Tibial nerve (tissue), 3 donors: ENCODE data around the gene RIN1.

ENCODE experiments used
- POLR2A ChIP-seq, 2 donors: fragments of 450-650 bp; IDR thresholded peaks; one replicate each; pipeline ENCODE4 v1.6.1; 2017; ENCODE audit warnings: antibody characterized with exemption in 2 of 2, mild to moderate bottlenecking in 2 of 2, moderate library complexity in 2 of 2
- TF ChIP-seq, protein P1 (sequence below), 5 experiments: fragments of 200-600 bp in 3 of 5; fragments of 450-650 bp in 2 of 5; sonication (generic) in 3 of 5; IDR thresholded peaks; one replicate each; pipeline ENCODE4 v1.5.1; 2016 to 2019; ENCODE audit warnings: antibody characterized with exemption in 5 of 5, mild to moderate bottlenecking in 3 of 5, moderate library complexity in 2 of 5

DNA sequence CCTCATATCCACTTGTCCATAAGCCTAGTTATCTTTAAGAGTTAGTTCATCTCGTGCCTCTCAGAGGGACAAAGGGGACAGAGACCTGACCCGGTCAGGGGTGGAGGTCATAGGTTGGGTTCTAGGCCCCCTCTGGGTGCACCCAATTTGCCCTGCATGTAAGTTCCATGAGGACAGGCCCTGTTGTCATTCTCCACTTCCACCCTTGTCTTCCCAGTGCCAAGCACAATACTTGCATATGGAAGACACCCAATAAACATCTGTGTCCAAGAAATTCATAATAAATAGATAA, 46.0 kb downstream of the RIN1 start:
- TF ChIP-seq POLR2A (IDR thresholded peaks at IDR 0.05): no peak
- TF ChIP-seq, protein P1, sequence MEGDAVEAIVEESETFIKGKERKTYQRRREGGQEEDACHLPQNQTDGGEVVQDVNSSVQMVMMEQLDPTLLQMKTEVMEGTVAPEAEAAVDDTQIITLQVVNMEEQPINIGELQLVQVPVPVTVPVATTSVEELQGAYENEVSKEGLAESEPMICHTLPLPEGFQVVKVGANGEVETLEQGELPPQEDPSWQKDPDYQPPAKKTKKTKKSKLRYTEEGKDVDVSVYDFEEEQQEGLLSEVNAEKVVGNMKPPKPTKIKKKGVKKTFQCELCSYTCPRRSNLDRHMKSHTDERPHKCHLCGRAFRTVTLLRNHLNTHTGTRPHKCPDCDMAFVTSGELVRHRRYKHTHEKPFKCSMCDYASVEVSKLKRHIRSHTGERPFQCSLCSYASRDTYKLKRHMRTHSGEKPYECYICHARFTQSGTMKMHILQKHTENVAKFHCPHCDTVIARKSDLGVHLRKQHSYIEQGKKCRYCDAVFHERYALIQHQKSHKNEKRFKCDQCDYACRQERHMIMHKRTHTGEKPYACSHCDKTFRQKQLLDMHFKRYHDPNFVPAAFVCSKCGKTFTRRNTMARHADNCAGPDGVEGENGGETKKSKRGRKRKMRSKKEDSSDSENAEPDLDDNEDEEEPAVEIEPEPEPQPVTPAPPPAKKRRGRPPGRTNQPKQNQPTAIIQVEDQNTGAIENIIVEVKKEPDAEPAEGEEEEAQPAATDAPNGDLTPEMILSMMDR (IDR thresholded peaks at IDR 0.05): no peak
